Colon (tissue), 2 donors: Measurements from ENCODE around the gene CFAP53.
"Not testable (repeated sequence)": the region's sequence is repeated elsewhere in the genome, so short reads cannot be mapped to it uniquely, and the experiment has no call there.

ENCODE experiments used
- FAIRE-seq: peaks from 2 replicates; lab custom pipeline; 2012; peaks lifted over from hg19 to GRCh38; lab: Jason Lieb, UNC
- donor health status: control.
- donor health status: control.

CFAP53 gene

DNA sequence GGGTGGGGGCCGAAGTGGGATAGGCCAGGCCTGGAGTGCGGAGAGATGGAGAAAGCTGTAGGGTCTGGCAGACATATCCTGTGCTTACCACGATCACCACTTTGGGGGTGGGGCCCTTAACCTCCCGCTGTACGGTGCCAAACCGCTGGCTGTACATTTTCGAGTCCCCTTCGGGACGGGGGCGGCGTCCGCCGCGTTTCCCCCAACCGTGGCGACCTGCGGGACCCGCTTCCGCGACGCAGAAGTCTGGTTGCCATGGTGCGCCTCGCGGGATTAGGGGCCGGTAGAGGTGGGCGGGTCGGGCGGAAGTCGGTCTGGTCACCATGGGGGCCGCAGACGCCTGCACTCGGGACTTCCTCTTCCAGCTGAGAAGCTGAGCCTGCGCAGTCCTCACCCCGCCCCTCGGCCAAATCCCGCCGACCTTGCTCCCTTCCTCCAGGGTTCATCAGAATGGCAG is at the start of gene CFAP53:
CFAP53 (minus strand) TSS at position 248 of the 457 bp plus-strand sequence; CDS start at position 157, 91 bp downstream.
- FAIRE-seq = no peak

GRCh38 chr18:50315100-50315871 is 49.0 kb upstream of the CFAP53 start:
- FAIRE-seq = no peak

DNA sequence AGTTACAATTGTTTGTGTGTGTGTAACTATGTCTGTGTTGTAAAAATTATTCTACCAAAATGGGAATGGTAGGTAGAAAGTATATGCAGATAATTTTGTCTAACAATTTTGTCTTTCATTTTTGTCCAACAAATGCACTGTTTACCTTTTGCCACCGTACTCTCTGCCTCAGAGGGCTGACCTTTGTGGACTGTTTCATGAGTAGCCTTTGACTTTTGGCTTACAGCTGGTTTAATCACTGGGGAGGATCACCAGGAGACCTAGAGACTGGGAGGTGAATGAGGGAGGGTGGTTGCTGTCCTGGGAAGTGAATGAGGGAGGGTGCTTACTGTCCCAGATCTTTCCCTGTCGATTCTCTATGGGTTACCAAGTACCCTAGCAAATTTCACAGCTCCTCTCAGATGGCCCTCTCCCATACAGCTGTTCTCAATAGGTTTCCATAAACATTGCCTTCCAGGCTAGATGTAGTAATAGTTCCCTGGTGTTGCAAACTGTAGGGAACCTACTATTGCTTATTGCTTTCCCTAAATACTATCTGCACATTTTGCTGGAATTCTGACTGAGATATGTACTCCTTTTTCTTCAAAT is 47.7 kb upstream of the CFAP53 start:
- no peak for FAIRE-seq

- no peak for FAIRE-seq
Measured at GRCh38 chr18:50313031-50313607, 46.8 kb upstream of the CFAP53 start.

DNA sequence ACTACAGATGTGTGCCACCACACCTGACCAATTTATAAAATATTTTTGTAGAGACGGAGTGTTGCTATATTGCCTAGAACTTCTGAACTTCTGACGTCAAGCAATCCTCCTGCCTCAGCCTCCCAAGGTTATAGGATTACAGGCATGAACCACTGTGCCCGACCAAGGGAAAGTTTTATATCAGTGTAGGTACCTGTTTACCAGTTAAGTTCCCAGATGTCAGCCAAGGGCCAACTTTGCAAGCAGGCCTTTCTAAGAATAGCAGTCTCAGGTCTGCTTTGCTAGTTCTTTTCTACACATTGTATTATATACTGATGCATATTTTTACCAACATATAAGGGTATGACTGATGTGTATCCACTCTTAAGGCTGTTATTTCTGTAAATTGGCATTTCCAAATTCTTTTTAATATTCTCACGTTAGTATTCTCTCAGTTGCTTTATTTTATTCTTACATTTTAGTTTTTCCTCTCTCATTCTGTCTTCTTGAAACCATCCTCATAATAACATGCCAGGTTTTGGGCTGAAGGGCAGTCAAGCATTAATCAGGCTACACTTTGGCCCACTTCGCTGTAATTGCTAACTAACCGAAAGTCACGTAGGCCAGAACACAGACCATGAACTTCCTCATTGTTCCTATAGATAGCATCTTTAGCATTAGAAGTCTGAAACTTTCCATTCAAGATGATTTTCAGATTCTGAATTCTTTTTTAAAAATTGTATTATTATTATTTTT is 46.2 kb upstream of the CFAP53 start:
- no peak for FAIRE-seq

GRCh38 chr18:50311650-50312049 is 45.4 kb upstream of the CFAP53 start:
- FAIRE-seq = no peak

DNA sequence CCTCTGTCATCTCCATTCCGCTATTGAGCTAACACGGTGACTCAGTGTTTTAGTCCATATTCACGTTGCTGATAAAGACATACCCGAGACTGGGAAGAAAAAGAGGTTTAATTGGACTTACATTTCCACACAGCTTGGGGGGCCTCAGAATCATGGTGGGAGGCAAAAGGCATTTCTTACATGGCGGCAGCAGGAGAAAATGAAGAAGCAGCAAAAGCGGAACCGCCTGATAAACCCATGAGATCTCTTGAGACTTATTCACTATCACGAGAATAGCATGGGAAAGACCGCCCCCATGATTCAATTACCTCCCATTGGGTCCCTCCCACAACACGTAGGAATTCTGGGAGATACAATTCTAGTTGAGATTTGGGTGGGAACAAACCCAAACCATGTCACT is 43.8 kb upstream of the CFAP53 start:
- no peak for FAIRE-seq

DNA sequence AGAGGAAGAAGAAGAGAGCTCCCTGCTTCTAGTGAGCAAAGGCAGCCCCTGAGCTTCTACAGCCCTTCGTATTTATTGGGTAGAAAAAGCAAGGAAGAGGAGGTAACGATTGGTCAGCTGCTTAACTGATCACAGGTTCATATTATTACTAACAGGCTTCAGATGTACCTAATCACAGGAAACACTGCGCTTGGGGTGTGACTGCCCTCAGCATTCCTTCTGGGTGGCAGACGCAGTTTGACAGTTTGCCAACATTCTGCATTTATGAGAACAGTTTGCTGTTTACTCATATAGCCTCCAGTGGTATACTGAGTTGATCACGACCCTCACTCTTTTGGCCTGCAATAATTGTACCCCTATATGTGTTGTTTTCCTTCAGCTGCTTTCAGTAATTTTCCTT is 42.6 kb upstream of the CFAP53 start:
- FAIRE-seq = not testable (repeated sequence)

- no peak for FAIRE-seq
Measured at GRCh38 chr18:50307738-50308470, 41.6 kb upstream of the CFAP53 start.

GRCh38 chr18:50307400-50307737 is 41.1 kb upstream of the CFAP53 start:
- FAIRE-seq = no peak

- FAIRE-seq = no peak
Measured at GRCh38 chr18:50306944-50307343, 40.6 kb upstream of the CFAP53 start.

- no peak for FAIRE-seq
Measured at GRCh38 chr18:50301074-50301473, 34.8 kb upstream of the CFAP53 start.

DNA sequence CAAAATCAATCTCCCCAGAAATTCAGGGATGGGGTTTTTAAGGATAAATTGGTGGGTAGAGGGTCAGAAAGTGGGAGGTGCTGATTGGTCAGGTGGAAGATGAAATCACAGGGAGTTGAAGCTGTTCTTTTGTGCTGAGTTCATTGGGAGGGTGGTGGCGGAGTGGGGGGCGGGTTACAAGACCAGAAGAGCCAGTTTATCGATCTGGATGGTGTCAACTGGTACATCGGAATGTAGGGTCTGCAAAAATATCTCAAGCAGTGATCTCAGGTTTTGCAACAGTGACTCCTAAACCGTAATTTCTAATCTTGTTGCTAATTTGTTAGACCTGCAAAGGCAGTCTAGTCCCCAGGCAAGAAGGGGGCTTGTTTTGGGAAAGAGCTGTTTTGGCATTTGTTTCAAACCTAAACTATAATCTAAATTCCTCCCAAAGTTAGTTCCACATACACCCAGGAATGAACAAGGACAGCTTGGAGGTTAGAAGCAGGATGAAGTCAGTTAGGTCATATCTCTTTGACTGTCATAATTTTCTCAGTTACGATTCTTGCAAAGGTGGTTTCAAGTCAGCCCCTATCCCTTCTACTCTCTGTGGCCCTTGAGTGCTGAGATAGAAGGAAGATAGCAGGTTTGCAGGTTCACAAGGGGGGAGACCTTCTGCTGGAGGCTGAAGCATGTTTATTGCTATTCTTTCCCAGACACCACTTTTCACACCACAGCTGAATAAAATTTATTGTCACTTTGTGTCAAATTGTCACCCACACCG is 33.5 kb upstream of the CFAP53 start:
- FAIRE-seq = no peak

DNA sequence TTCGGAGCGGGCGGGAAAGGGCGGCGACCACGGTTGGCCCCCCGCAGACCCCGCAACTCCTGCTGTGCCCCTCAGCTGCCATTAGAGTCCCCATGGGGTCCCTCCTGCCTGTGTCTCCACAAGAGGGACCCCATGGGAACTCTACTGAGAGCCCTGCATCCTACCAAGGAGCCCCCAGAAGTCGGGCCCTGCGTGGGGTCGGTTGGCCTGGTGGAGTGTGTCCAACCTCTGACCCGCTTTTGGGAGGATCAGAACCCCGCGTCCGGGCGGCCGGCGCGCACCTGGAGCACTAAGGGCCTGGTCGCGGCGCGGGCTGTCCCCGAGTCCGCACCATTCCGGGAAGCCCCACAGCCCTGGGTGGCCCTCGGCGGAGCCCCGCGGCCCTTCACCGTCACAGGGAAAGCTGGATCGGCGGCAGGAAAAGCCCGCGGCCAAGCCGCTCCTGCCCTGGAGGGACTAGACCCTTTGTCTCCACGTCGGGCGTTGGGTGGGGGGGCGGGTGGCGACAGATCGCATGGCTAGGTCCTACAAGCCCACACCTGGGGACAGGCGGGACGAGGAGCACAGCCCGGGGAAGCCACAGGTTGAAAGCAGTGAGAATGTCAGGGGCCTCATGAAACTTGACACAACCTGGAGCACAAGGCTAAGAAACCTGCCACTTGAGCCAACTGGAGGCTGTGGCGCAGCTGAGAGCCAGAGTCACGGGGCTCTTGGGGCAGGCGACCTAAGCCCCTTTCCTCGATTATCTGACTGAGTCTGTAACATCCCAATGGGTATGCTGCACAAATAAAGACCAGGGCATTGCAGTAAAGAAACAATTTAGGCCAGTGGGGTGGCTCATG is 32.4 kb upstream of the CFAP53 start:
- FAIRE-seq = no peak

- no peak for FAIRE-seq
Measured at GRCh38 chr18:50297621-50298442, 31.5 kb upstream of the CFAP53 start.

DNA sequence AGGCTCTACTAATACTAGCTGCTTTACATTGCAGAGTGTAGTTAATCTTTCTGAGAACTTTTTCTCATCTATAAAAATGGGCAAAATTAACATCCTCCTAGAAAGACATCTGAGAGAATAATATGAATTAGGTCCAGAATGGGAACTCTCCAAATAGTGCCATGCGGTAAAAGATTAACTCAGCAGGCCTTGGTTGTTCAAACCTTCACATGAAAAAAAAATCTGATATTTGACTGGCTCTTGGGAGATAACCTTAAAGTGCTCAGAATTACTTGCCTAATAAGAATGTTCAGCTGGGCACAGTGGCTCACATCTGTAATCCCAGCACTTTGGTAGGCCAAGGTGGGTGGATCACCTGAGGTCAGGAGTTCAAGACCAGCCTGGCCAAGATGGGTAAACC is 26.7 kb upstream of the CFAP53 start:
- FAIRE-seq = no peak

GRCh38 chr18:50289108-50289443 is 22.8 kb upstream of the CFAP53 start:
- FAIRE-seq = no peak

GRCh38 chr18:50288348-50289107 is 22.2 kb upstream of the CFAP53 start:
- FAIRE-seq = peak; percentile 91
